HG02970 (cell line): Measurements from ENCODE around the gene GPR155.
"Not testable (repeated sequence)": the region's sequence is repeated elsewhere in the genome, so short reads cannot be mapped to it uniquely, and the experiment has no call there.

Experiments
- ATAC-seq: cut with Tn5 transposase; IDR thresholded peaks from one replicate; pipeline ENCODE4 v1.9.1; 2021; ENCODE audit warnings: mild to moderate bottlenecking, moderate library complexity, moderate number of reproducible peaks; ENCODE audit not compliant: unreplicated experiment, low FRiP score

Gene GPR155

DNA sequence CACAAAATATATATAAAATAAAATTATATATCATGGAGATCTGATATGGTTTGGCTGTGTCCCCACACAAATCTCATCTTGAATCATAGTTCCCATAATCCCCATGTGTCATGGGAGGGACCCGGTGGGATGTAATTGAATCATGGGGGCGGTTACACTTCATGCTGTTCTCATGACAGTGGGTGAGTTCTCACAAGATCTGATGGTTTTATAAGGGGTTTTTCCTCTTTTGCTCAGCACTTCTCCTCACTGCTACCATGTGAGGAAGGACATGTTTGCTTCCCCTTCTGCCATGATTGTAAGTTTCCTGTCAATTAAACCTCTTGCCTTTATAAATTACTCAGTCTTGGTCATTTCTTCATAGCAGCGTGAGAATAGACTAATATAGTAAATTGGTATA lies 98.1 kb downstream of the GPR155 start:
- ATAC-seq: not testable (repeated sequence)

DNA sequence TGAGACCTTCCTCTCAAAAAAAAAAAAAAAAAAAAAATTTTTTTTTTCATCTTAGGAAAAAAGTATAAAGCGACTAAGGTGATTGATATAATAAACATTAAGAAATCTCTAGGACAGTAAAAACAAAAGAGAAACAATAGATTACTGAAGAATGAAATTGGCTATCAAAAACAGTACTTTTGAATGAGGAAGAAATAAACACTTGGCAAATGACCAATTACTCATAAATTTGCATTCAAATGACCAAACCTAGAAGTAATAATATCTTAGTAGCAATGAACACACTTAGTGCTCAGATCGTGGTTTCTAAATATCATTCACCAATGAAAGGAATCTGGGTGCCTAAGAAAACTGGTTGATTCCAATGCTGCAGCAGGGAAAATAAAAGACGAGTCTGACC lies 101.6 kb downstream of the GPR155 start:
- ATAC-seq: no peak

DNA sequence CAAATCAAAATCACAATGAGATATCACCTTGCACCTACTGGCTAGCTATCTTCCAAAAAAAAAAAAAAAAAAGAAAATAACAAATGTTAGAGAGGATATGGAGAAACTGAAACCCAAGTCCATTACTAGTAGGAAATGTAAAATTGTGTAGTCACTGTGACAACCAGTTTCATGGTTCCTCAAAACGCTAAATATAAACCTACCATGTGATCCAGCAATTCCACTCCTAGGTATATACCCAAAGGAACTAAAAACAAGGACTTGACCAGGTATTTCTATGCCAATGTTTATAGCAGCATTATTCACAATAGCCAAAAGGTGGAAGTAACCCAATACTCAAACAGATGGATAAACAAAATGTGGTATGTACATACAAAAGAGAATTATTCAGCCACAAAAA lies 103.0 kb downstream of the GPR155 start:
- ATAC-seq: no peak
